Heart left ventricle (tissue), 16 donors: Measurements from ENCODE around the gene WDR41. TPM values are rescaled to one million over a fixed set of nuclear protein-coding genes. Genes with fewer than 3 reads are reported as not detected.
"Not testable (repeated sequence)": the region's sequence is repeated elsewhere in the genome, so short reads cannot be mapped to it uniquely, and the experiment has no call there.

Source experiments
- ATAC-seq, 4 donors: fragments of 200-7000 bp; cut with Tn5 transposase; one replicate each; pipeline ENCODE4 v1.9.1; 2020 to 2022; ENCODE audit warnings: moderate library complexity in 4 of 4, mild to moderate bottlenecking in 3 of 4, moderate number of reproducible peaks in 1 of 4
- DNase-seq, 5 donors: peaks; one replicate each; pipeline ENCODE4 v3.0.0-alpha.2; 2020
- H3K27ac ChIP-seq, 12 donors: fragments of 200-600 bp; sonication (generic) in 4 of 12; one replicate each; pipeline versions ENCODE4 v1.5.0 to v1.8.0; 2016 to 2022; ENCODE audit warnings: mild to moderate bottlenecking in 2 of 12
- H3K27me3 ChIP-seq, 9 donors: fragments of 200-600 bp; sonication (generic) in 2 of 9; one replicate each; pipeline versions ENCODE4 v1.5.1 to v1.8.0; 2016 to 2022; ENCODE audit warnings: mild to moderate bottlenecking in 3 of 9
- H3K36me3 ChIP-seq, 9 donors: fragments of 200-600 bp; sonication (generic) in 2 of 9; one replicate each; pipeline versions ENCODE4 v1.5.0 to v1.8.0; 2018 to 2022; ENCODE audit warnings: mild to moderate bottlenecking in 2 of 9
- H3K4me1 ChIP-seq, 12 donors: fragments of 200-600 bp; sonication (generic) in 4 of 12; one replicate each; pipeline versions ENCODE4 v1.5.0 to v1.8.0; 2016 to 2022; ENCODE audit warnings: mild to moderate bottlenecking in 3 of 12
- H3K4me3 ChIP-seq, 12 donors: fragments of 200-600 bp; sonication (generic) in 4 of 12; one replicate each; pipeline versions ENCODE4 v1.5.0 to v1.8.0; 2017 to 2022; ENCODE audit warnings: mild to moderate bottlenecking in 9 of 12, moderate library complexity in 4 of 12
- H3K9me3 ChIP-seq, 12 donors: fragments of 200-600 bp; sonication (generic) in 4 of 12; one replicate each; pipeline versions ENCODE4 v1.5.0 to v1.8.0; 2016 to 2022; ENCODE audit warnings: mild to moderate bottlenecking in 1 of 12
- POLR2A ChIP-seq, 2 donors: fragments of 450-650 bp; IDR thresholded peaks; one replicate each; pipeline ENCODE4 v1.6.1; 2017; ENCODE audit warnings: antibody characterized with exemption in 2 of 2, mild to moderate bottlenecking in 2 of 2, moderate library complexity in 2 of 2
- WGBS, 4 donors: extraction: QIAGEN DNeasy Blood & Tissue Kit in 2 of 4; methylation state at CpG; one replicate each; pipeline versions ENCODE4 v1.1.5 to v1.1.7; 2013 to 2018; 5-methylcytosine and 5-hydroxymethylcytosine counted together
- intact Hi-C, 10 donors: fragments of 100-400 bp; cut with DNase I; formaldehyde crosslinking; loops; one replicate each; pipeline versions ENCODE4 v1.11.1 to v1.14.2; 2022
- polyA plus RNA-seq, 2 donors: library from polyadenylated mRNA; stranded (reverse); fragments of 200-250 nt; gene quantifications; one replicate each; pipeline ENCODE4 v1.2.3, GENCODE V29; 2013
- total RNA-seq, 9 donors: library from RNA; depleted of rRNA in 2 of 9; stranded (reverse); fragments of >200 nt in 2 of 9; fragmentation: NEBNext Ultra II Directional in 3 of 9; extraction: Animal tissue kit (Norgen Biotek cat#: 25700) in 3 of 9; gene quantifications; one replicate each; pipeline versions ENCODE4 v1.1.0 to v1.2.4, GENCODE V29; 2016 to 2023
- TF ChIP-seq, protein P1 (sequence below), 12 donors: fragments of 200-600 bp; sonication (generic) in 4 of 12; IDR thresholded peaks; one replicate each; pipeline versions ENCODE4 v1.5.0 to v1.8.0; 2018 to 2022; ENCODE audit warnings: antibody characterized with exemption in 12 of 12, mild to moderate bottlenecking in 5 of 12
- donor health status: ischemic (EF 13 %, LVEDD 7.1; RV severe dilation, severe dysfunction).
- donor health status: healthy with polysubstance abuse.
- donor health status: DM: no; HTN: yes; CAD: no.
- donor health status: DM: no; HTN: no; CAD: no.
- donor health status: ischemic (EF 25% LVEDD 6.9; RV normal size, moderate dysfunction).
- donor health status: ischemic (EF 25% LVEDD 5.7; RV mildly dilated, moderate dysfunction).
- donor health status: healthy.
- donor health status: DM: yes; HTN: yes; CAD: no.
- donor health status: ischemic (EF 35%, LVEDD 5.7; RV mildly dilated, moderate dysfunction).
- donor health status: nonischemic (EF 11% LVEDD 7.7; RV severe dilation, severe dysfunction).
- donor health status: DM: yes; HTN: yes; CAD: no.
- donor health status: PGD.
- donor health status: ischemic (EF 29% LVEDD 5.4; RV normal size, mild dysfunction).
- donor health status: nonischemic (EF 23%, LVEDD 6.1; RV moderate dilation, normal function).

The WDR41 gene
- total and polyA plus RNA-seq, 11 donors: 7.9 to 50.9 (median 35.0) TPM

DNA sequence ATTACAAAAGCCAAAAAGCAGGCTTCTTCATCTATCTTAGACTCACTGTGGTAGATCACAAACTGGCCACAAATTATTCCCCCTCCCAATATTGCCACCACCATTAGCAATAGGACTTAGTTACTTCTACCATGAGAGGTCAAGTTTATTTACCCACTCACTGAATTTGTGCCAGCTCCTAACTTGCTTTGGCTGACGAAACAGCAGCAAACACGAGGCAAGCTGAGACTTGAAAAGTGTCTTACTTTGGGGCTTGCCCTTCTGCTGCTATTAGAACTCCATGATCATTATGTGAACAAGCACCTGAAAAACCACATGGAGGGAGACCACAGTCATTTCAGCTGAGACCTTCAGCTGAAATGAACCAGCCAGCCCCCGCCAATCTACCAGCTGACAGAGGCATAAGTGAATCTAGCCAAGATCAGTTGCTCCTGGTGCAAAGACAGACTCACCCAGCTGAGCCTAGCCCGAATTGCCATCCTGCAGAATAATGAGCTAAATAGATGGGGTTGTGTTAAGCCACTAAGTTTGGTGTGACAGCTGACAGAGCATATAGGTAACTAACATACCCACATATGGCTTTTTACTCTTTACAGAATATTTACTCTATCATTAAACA is 5.7 kb downstream of the WDR41 start:
- TF ChIP-seq, protein P1, sequence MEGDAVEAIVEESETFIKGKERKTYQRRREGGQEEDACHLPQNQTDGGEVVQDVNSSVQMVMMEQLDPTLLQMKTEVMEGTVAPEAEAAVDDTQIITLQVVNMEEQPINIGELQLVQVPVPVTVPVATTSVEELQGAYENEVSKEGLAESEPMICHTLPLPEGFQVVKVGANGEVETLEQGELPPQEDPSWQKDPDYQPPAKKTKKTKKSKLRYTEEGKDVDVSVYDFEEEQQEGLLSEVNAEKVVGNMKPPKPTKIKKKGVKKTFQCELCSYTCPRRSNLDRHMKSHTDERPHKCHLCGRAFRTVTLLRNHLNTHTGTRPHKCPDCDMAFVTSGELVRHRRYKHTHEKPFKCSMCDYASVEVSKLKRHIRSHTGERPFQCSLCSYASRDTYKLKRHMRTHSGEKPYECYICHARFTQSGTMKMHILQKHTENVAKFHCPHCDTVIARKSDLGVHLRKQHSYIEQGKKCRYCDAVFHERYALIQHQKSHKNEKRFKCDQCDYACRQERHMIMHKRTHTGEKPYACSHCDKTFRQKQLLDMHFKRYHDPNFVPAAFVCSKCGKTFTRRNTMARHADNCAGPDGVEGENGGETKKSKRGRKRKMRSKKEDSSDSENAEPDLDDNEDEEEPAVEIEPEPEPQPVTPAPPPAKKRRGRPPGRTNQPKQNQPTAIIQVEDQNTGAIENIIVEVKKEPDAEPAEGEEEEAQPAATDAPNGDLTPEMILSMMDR (IDR thresholded peaks at IDR 0.05): no peak
- TF ChIP-seq POLR2A (IDR thresholded peaks at IDR 0.05): no peak
- Histone ChIP-seq H3K4me3 (no peak overlapping the region), H3K36me3 (peaks cover 0 to 58% (median 31%) of the 10 kb centered on the region in 9 donors), H3K4me1 (peaks cover 0 to 14% (median 3%) of the 10 kb centered on the region in 12 donors), H3K27ac (no peak overlapping the region), H3K9me3 (no peaks in the 10 kb centered on the region), H3K27me3 (no peaks in the 10 kb centered on the region)
- ATAC-seq (no peak), DNase-seq (no peak)
- intact Hi-C loops: no loop called here
- 54 to 92% (median 83%) methylated on average over 2 to 4 of the region's 4 CpGs for WGBS, 4 donors

DNA sequence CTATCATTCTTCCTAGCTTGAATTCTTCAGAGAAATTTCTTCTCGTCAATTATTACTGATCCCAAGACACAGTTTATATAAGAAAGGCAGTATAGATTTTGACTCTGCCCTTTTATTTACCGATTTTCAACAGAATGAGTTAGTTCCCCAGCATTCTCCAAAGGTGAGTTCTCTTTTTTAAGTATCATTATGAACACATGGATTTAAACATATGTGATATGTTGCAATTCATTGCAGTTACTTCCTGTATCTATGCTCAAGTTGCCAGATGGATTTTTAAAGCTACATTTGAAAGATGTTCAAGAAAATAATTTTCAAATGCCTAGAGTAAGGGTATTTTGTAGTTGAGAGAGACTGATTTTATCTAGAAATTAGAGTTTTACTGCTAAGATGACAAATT is 8.4 kb downstream of the WDR41 start:
- Histone ChIP-seq H3K9me3 (no peaks in the 10 kb centered on the region), H3K4me3 (no peak overlapping the region), H3K4me1 (peaks cover 0 to 4% (median 0%) of the 10 kb centered on the region in 12 donors), H3K27me3 (no peaks in the 10 kb centered on the region), H3K36me3 (peaks cover 0 to 65% (median 31%) of the 10 kb centered on the region in 9 donors), H3K27ac (no peak overlapping the region)
- TF ChIP-seq POLR2A (IDR thresholded peaks at IDR 0.05): no peak
- TF ChIP-seq, protein P1 (IDR thresholded peaks at IDR 0.05): no peak
- ATAC-seq: no peak
- DNase-seq: no peak
- intact Hi-C loops: no loop called here
- 94 to 97% (median 94%) methylated on average over 2 of the region's 2 CpGs for WGBS, 4 donors

DNA sequence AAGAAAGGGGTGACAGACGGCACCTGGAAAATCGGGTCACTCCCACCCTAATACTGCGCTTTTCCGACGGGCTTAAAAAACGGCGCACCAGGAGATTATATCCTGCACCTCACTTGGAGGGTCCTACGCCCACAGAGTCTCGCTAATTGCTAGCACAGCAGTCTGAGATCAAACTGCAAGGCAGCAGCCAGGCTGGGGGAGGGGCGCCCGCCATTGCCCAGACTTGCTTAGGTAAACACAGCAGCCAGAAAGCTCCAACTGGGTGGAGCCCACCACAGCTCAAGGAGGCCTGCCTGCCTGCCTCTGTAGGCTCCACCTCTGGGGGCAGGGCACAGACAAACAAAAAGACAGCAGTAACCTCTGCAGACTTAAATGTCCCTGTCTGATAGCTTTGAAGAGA is 17.1 kb downstream of the WDR41 start:
- H3K4me1 ChIP-seq, DNase-seq, H3K4me3 ChIP-seq, H3K36me3 ChIP-seq, H3K27ac ChIP-seq, H3K27me3 ChIP-seq, intact Hi-C loops, ATAC-seq: not testable (repeated sequence)
- 93 to 98% (median 96%) methylated on average over 11 of the region's 11 CpGs for WGBS, 4 donors
- peaks cover 0 to 10% (median 0%) of the 10 kb centered on the region in 12 donors for H3K9me3 ChIP-seq

DNA sequence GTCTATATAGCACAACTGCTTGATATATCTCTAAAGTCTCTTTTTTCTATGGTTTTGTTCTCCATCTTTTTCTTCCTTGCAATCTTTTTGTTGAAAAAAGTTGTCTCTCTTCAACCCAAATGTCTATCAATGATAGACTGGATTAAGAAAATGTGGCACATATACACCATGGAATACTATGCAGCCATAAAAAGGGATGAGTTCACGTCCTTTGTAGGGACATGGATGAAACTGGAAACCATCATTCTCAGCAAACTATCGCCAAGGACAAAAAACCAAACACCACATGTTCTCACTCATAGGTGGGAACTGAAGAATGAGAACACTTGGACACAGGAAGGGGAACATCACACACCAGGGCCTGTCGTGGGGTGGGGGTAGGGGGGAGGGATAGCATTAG is 23.2 kb downstream of the WDR41 start:
- DNase-seq, H3K36me3 ChIP-seq, H3K4me3 ChIP-seq, intact Hi-C loops, H3K27ac ChIP-seq, H3K27me3 ChIP-seq, H3K4me1 ChIP-seq, ATAC-seq: not testable (repeated sequence)
- H3K9me3 ChIP-seq: peaks cover 0 to 12% (median 0%) of the 10 kb centered on the region in 12 donors
- 93 to 98% (median 96%) methylated on average over 3 of the region's 3 CpGs for WGBS, 4 donors

DNA sequence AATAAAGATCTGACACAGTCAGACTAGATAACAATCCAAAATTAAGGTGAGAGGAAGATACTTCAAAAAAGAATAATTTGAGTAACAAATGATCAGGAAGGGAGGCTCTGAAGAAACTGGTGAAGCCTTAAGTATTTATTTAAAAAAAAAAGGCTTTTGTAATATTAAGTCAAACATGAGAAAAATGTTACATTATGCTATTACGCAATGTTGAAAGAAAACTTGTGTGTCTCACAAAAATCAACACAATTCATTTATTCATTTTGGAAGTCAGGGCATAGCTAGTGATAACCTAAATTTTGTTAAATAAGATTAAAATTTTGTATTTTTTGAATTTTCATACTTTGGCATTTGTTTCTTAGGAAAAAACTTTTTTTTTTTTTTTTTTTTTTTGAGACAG is 28.2 kb downstream of the WDR41 start:
- intact Hi-C loops: no loop called here
- Histone ChIP-seq H3K27ac (no peak overlapping the region), H3K36me3 (peaks cover 0 to 34% (median 27%) of the 10 kb centered on the region in 9 donors), H3K4me1 (peaks cover 0 to 8% (median 0%) of the 10 kb centered on the region in 12 donors), H3K27me3 (no peaks in the 10 kb centered on the region), H3K9me3 (peaks cover 0 to 4% (median 0%) of the 10 kb centered on the region in 12 donors), H3K4me3 (no peak overlapping the region)
- ATAC-seq: no peak
- 93 to 97% (median 96%) methylated on average over 1 of the region's 1 CpG for WGBS, 4 donors
- no peak for TF ChIP-seq POLR2A (IDR thresholded peaks at IDR 0.05)
- no peak for DNase-seq

DNA sequence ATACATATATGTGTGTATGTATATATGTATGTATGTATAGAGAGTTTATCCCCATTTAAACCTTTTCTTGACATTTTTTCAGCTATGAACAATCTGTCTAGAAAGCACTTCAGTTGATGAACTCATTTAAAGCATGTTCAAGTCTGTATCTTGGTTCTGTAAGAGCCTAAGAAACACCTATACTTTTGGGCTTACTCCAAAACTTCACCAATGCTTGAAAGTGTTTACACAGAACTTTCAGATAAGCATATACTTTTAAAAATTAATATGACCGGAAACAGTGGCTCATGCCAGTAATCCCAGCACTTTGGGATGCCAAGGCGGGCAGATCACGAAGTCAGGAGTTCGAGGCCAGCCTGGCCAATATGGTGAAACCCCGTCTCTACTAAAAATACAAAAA is 30.8 kb downstream of the WDR41 start:
- no peaks in the 10 kb centered on the region for H3K27me3 ChIP-seq
- no peaks in the 10 kb centered on the region for H3K9me3 ChIP-seq
- peaks cover 0 to 43% (median 32%) of the 10 kb centered on the region in 9 donors for H3K36me3 ChIP-seq
- WGBS, 4 donors: 93 to 99% (median 96%) methylated on average over 5 of the region's 5 CpGs
- peaks cover 0 to 8% (median 0%) of the 10 kb centered on the region in 12 donors for H3K4me1 ChIP-seq
- no peak for ATAC-seq
- intact Hi-C loops: no loop called here
- H3K27ac ChIP-seq: no peak overlapping the region
- no peak overlapping the region for H3K4me3 ChIP-seq
- DNase-seq: no peak
- TF ChIP-seq POLR2A (IDR thresholded peaks at IDR 0.05): no peak
- TF ChIP-seq, protein P1 (IDR thresholded peaks at IDR 0.05): no peak
